GM11168 (cell line): ENCODE results near the gene SLC6A6.

Experiments
- in situ Hi-C: fragments of 300-500 bp; cut with MboI; formaldehyde crosslinking; loops from one replicate; pipeline ENCODE4 v1.12.0; 2022; ENCODE audit warnings: low sequenced_read_pairs; ENCODE audit not compliant: unreplicated experiment

SLC6A6 gene

GRCh38 chr3:14402304-14402811 is at the start of gene SLC6A6:
TSS of gene SLC6A6 (plus strand) at chr3:14402606. CDS start at chr3:14443635, 41,029 bp downstream.
- in situ Hi-C loops: no loop called here

- in situ Hi-C loops: no loop called here
Observed at GRCh38 chr3:14353502-14353901, 48.9 kb upstream of the SLC6A6 start.

- in situ Hi-C loops: no loop called here
Observed at GRCh38 chr3:14357463-14357862, 44.9 kb upstream of the SLC6A6 start.

DNA sequence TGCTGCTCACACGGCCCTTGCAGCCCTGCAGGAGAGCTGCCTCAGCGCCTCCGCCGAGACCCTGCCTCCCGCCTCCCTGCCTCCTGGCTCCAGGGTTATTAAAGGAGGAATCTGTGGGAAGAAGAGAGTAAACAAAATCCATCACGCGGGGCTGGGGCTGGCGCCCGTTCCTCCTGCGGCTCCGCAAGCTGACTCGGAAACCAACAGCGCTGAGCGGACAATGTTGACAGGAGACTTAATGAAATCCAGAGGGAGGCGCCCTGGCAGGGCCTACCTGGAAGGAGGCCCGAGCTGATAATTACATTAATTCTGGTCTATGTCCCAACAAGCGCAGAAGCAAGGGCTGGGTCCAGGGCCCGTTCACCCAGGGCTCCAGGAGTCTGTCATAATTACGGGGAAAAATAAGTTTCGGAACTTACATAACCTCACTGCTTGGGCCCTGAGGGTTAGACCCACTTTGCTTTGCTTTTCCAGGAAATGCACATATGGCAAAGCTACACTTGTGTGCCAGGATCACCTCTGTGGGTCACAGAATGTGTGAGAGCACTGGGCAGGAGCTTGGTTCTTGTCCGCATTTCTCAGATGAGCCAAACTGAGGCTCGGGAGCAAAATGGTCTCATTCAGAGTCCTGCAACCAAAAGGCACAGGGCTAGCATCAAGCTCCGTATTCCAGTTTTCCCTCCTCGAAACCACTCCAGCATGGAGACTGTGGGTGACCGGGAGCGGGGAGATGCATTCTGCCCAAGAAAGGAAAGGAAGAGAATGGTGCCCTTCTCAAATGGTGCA is 43.8 kb upstream of the SLC6A6 start:
- in situ Hi-C loops: no loop called here

- in situ Hi-C loops: no loop called here
Observed at GRCh38 chr3:14359348-14359747, 43.1 kb upstream of the SLC6A6 start.

GRCh38 chr3:14360123-14360881 is 42.1 kb upstream of the SLC6A6 start:
- in situ Hi-C loops: no loop called here

DNA sequence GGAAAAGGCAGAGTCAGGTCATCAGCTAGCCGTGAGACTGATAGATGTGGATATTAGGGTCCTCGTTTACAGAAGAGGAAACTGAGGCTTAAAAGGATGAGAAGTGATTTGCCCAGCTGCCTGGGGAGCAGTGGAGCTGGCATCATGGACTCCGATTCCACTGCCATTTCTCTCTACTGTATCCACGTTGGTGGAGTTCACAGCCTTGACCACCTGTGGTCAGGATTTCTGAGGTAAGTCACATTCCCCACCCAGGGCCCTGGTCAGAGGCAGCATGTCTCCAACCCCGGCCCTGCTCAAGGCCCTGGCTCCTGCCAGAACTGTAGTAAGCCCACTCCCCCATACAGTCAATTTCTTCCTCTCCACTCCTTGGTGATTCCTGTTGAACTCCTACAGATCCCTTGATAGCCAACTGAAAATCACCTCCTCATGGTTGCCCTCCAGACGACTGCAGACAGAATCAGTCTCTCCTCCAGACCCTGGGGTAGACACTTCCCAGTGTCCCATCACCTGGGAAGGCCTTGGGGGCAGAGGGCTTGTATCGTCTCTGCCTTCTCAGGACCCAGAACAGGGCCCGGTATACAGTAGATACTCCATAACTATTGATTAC is 41.2 kb upstream of the SLC6A6 start:
- in situ Hi-C loops: no loop called here

- in situ Hi-C loops: no loop called here
Observed at GRCh38 chr3:14362890-14363289, 39.5 kb upstream of the SLC6A6 start.

DNA sequence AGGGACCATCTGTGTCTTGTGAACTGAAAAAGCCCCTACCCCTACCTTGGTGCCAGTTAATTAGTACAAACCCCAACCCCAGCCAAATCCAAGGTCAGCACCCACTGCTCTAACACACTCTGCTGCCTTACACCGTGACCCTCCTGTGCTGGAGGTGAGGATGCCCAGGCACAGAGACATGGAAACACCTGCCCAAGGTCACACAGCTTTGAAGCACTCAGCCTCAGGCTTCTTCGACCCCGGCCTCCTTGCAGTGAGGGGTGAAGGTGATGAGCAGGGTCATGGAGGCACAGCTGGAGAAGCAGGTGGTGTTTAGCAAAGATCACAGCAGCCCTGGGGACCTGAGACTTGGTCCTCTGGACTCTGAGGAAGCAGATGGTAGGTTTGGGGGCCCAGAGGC is 39.0 kb upstream of the SLC6A6 start:
- in situ Hi-C loops: no loop called here

DNA sequence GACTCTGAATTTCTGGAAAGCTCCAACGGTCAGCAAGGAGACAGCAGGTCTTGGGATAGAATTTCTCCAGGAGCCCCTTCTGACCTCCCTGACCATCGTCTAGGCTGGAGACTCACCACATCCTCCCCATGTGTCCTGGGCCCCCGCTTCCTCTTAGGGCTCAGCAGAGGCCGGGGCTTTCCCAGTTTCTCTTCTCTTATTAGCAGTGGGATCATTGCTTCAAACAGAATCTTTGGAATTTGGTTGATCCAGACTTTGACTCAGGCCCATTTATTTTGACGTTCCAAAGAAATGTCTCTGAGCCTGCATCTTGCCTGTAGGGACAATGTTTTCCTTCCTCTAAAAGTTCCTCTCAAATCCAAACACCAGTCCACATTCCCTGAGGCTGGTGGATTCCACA is 38.4 kb upstream of the SLC6A6 start:
- in situ Hi-C loops: no loop called here

GRCh38 chr3:14364580-14365292 is 37.7 kb upstream of the SLC6A6 start:
- in situ Hi-C loops: no loop called here

DNA sequence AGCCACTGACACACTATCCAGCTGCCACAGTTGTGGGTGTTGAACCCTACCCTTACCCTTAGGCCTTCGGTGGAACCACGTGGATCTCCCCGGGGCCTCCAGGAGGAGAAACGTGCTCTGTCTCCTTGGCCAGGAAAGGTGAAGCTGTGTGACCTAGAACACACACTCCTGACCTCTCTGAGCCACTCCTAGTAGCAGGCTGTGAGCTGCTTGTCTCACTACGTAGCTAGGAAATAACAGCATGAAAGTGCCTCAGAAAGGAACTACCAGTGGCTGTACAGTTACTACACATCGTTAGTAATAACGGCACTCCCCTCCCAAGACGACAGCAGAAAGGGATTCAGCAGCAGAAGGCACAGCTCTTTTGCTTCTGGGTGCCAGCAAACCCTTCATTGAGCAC is 36.2 kb upstream of the SLC6A6 start:
- in situ Hi-C loops: no loop called here

- in situ Hi-C loops: no loop called here
Observed at GRCh38 chr3:14366915-14367823, 35.2 kb upstream of the SLC6A6 start.

- in situ Hi-C loops: no loop called here
Observed at GRCh38 chr3:14368146-14368545, 34.3 kb upstream of the SLC6A6 start.

GRCh38 chr3:14368885-14369284 is 33.5 kb upstream of the SLC6A6 start:
- in situ Hi-C loops: no loop called here

GRCh38 chr3:14369675-14370669 is 32.4 kb upstream of the SLC6A6 start:
- in situ Hi-C loops: no loop called here

GRCh38 chr3:14370720-14371572 is 31.5 kb upstream of the SLC6A6 start:
- in situ Hi-C loops: no loop called here
